Activated T-cell treated with anti-CD3 and anti-CD28 coated beads for 24 hours (primary cell): ENCODE measurements around the gene COQ7.

Experiments used
- DNase-seq: peaks from one replicate; pipeline ENCODE4 v3.0.0-alpha.2; 2020; ENCODE audit warnings: low read depth

The COQ7 gene

DNA sequence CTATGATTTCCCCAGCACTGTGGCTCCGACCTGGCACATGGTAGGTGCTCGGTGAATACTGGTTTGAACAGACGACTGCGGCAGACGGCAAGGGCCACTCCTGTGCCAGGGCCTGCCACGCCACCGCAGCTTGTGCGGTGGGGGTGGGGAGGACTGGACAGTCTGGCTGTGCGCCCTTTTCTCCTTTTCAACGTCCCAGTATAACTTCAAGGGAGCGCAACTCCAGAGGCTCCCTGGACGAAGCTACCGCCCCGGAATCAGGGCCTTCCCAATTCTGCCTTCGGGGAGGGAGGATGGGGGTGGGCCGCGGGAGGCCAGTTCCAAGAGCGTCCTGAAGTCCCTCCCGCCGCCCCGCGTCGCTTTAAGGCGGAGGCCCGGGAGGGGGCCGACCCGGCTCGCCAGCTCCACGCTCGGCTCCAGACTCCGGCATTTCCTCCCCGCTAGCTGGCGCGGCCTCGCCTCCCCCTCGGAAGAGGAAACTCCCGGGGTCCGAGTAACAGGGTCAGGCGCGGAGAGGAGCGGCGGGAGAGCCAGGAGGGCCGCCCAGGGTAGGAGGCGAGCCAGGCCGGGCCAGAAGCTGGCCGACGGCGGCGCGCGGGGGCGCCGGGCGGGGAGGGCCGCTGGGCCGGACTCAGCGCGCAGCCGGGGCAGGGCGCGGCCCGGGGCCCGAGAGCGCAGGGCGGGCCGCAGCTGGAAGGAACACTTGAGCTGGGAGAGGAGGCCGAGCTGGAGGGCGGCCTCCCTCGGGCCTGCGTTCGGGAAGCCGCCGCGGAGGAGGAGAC lies 46.4 kb downstream of the COQ7 start, which contains the start of gene ITPRIPL2:
Gene ITPRIPL2 (plus strand): TSS at position 388 of the 782 bp plus-strand sequence. CDS start 498 bp downstream, outside the sequence.
- DNase-seq: no peak

DNA sequence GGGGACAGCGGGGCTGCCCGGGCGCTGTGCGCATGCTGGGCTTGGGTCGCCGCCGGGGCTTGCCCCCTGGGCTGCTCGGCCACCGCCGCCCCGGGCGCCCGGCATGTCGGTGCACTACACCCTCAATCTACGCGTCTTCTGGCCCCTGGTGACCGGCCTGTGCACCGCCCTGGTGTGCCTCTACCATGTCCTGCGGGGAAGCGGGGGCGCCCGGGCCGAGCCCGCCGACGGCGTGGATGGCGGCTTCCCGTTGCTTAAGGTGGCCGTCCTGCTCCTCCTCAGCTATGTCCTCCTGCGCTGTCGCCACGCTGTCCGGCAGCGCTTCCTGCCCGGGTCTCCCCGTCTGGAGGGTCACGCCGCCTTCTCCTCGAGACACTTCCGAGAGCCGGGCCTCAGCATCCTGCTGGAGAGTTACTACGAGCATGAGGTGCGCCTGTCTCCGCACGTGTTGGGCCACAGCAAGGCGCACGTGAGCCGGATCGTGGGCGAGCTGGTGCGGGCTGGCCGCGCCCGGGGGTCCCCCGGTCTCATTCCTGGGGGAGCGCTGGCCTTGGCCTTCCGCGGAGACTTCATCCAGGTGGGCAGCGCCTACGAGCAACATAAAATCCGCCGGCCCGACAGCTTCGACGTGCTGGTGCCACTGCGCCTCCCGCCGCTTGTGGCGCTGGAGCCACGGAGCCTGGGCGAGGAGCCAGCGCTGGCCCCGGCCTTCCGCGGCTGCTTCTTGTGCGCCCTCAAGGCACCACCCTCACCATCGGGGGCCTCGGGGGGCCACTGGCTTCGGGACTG lies 47.1 kb downstream of the COQ7 start:
- DNase-seq: no peak

DNA sequence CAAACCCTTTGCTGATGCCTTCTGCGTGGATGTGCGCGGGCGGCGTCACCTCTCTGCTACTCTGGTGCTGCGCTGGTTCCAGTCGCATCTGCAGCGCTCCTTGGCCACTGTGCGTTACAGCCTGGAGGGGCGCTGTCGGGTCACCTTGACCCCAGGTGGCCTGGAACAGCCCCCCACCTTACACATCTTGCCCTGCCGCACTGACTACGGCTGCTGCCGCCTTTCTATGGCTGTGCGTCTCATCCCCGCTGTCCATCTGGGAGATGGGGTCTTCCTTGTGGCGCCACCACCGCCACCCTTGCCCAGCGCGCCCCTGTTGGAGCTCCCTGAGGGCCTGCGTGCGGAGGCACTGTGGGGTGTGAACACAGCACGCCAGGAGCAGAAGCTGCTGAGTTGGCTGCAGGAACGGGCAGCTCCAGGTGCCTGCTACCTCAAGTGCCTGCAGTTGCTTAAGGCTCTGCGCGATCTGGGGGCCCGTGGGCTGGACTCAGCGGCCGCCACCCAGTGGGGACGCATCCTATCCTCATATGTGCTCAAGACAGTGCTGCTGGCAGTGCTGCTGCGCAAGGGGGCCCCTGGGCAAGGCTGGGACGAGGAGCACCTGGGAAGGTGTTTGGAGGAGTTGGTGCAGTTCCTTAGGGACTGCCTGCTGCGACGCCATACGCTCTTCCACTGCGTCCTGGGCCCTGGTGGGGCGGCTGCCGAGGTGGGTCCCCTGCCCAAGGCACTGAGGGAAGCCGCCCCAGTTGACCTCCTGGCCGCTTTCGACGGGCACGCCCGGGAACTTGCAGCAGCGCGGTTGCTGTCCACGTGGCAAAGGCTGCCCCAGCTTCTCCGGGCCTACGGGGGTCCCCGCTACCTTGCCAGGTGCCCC lies 48.0 kb downstream of the COQ7 start:
- DNase-seq: no peak

DNA sequence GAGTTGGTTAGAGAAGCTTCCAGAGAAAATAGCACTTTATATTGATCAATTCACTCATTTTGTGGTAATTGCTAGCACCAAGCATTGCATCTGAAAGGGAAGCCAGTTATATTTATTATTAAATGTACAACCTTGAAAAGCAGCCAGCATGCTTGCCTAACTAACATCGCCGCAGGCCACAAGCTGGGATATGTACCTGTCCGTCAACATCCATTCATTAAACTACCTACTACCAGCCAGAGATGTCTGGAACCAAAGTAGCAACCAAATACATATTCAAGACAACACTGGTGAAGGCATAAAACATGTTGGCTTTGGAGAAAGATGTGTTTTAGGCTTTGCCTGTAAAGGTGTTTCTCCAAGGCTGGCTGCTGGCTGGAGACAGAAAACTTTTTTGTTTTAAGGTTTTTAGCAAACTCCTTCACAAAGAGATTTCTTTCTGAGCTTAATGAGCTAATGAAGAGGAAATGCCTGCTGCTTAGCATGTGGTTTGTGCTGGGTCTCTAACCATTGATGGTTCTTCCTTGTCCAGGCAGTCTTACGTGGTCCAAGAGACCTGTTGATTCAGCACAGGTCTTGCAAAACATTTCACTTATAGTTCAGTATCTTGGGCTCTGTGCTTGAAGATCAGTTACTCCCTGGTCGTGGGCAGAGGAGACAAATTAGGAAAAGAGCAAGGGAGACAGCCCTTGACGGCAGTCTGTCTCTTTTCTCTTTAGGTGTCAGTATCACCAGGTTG lies 49.5 kb downstream of the COQ7 start:
- no peak for DNase-seq

DNA sequence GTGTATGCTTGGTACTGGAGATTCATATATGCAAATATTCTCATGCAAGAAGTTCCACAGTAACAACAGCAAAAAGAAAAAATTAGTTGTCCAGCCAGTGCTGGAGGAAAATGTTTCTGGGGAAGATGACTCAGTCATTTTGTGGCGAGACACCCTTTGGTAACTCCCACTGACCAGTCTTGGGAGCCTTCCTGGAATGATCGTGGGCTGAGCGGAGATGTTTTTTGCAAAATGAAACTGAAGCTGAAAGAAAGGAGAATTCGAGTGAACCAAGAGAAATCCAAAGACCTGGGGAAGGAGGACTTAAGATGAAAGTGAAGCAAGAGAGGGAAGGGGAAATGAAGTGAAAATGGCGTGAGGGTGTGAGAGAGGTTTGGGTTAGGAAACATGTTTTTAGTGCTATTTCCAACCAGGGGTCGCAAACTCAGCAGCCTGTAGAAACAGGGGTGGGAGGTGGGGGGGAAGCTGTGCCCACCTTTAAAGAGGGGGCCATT lies 51.6 kb downstream of the COQ7 start:
- peak; percentile 45 for DNase-seq

DNA sequence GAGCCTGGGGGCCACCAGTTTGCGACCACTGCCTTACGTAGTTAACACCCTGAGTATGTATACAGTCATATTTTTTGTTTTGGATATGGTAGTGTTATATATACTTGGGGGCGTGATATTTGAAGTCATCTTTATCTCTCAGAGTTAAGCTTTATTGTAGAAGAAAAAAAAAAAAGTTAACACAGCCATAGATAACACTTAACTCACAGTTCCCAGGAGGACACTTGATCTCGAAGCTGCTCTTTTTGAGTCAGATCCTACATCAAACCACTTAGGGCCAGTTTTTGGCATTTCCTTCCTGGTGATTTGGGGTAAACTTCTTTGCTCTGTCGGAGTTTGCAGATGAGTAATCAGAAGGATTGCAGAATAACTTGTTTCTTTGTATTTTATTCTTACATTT lies 52.1 kb downstream of the COQ7 start:
- no peak for DNase-seq

DNA sequence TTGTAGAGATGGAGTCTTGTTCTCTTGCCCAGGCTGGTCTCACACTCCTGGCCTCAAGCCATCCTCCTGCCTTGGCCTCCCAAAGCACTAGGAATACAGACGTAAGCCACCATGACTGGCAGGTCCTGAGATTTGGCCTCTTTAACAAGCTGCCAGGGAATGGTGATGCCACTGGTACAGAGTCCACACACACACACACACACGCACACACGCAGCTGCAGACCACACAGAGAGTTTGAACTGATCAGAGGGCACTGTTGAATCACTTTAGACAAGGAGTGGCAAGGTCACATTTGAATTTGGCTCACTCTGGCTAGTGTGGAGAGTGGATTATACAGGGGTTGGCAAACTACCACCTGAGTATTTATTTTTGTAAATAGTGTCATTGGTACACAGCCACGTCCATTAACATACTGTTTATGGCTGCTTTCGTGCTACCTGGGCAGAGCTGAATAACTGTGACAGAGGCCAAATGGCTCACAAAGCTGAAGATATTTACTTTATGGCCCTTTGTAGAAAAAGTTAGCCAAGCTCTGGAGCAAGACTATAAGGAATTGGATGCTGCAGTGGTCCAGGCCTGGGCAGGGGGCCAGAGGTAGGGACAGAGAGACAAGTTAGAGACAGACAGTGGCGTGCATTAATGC lies 56.2 kb downstream of the COQ7 start:
- DNase-seq: no peak

DNA sequence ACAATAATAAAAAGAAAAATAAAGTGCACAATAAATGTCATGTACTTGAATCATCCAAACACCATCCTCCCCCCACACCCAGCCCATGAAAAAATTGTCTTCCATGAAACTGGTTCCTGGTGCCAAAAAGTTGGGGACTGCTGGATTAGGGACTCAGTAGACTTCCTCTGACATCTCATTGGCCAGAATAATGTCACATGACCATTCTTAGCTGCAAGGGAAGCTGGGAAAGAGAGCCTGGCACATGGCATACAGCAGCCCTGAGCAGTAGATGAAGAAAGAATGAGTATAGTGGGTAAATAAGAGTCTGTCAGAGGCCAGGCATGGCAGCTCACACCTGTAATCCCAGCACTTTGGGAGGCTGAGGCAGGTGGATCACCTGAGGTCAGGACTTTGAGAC lies 58.9 kb downstream of the COQ7 start:
- DNase-seq: no peak

DNA sequence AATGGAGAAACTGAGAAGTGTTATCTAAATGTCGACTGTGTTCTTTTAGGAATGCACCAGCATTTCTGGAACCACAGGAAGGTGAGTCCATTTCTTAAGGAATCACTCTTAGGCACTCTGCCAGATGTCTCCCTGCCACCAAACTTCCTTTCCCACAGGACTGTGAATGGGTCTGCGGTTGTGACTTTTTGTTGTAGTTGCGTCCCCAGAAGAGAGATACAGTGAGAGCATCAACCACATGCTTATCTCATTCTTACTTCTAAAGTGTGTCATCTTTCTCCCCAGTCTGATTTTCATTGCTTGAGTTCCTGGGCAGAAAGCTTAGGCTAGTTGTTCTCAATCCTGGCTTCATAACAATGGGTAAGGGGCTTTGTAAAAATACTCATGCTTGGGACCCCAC lies 59.8 kb downstream of the COQ7 start:
- DNase-seq: no peak

DNA sequence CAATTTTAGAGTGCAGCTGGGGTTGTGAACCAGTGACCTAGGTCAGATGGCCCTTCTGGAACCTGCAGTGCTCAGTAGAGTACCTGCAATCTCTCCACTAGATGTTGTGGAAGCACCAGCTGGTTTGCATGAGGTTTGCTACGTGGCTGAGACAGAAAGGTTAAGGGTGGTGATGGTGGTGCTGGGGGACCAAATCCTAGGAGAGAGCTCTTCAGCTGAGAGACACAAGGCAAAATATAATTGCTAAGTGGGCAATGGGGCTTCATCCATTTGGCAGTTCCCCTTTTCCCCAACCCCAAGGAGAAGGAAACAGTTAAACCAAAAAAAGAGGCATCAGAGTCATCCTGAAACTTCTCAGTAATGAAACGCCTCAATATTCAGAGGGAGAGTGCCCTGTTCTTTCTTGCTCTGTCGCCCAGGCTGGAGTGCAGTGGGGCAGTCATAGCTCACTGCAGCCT lies 60.3 kb downstream of the COQ7 start:
- no peak for DNase-seq

DNA sequence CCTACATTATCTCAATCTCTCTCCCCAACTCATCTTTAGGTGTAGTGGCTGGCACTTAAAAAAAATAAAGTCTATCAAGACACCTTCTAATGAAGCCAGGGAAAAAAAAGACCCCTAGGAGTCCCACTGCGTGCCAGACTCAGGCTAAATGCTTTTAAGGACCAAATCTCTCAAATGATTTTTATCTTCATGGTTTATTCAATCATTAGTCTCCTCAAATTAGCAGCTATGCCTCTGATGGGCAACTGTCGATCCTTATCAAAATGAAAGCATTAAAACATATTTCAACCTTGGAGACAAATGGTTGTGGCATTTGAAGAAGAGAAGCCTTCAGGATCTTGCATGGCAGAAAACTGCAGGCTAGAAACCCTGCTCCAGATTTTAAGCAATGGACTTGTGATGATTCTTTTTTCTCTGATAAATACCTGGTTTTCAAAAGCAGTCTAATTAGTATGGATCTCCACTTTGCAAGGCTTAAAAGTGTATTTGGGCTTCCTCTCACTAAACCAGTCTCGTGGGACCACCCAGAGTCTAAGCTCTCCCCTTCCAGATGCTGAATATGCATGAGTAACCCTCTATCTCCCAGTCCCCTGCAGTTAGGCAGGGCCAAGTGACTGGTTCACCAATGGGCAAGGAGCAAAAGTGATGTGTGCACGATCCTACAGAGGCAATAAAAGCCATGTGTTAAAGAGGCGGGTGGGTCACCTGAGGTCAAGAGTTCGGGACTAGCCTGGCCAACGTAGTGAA lies 61.2 kb downstream of the COQ7 start:
- DNase-seq: no peak
